HEK293 (cell line): ENCODE measurements around the gene ART5.

ENCODE experiments used
- CTCF ChIA-PET: fragments of 350-600 bp; formaldehyde crosslinking; extraction: SDS; loops from one replicate; lab custom pipeline; 2021; ENCODE audit warnings: antibody characterized with exemption; lab: Yijun Ruan, JAX
- POLR2A ChIA-PET: fragments of 300-600 bp; formaldehyde crosslinking; extraction: SDS; loops from one replicate; lab custom pipeline; 2020; ENCODE audit warnings: antibody characterized with exemption, inconsistent platforms; lab: Yijun Ruan, JAX
- H3K27ac ChIP-seq: fragments of 200-500 bp; sonication (Bioruptor generic); 2 replicates; pipeline ENCODE4 v1.5.1; 2014; ENCODE audit warnings: low read depth, low read length, control low read depth, inconsistent platforms; ENCODE audit errors: extremely low read depth
- H3K36me3 ChIP-seq, 2 experiments: fragments of 200-500 bp in 1 of 2; sonication (Bioruptor generic) in 1 of 2; 1 replicate in 1 of 2; 2 replicates in 1 of 2; pipeline ENCODE4 v1.5.1; 2014 to 2017; ENCODE audit warnings: inconsistent platforms in 2 of 2, low read length in 2 of 2; ENCODE audit not compliant: control insufficient read depth in 2 of 2, insufficient read depth in 1 of 2
- H3K4me1 ChIP-seq: fragments of 200-500 bp; sonication (Bioruptor generic); 2 replicates; pipeline ENCODE4 v1.5.1; 2014; ENCODE audit warnings: mild to moderate bottlenecking, low read length, inconsistent platforms; ENCODE audit not compliant: control insufficient read depth, insufficient read depth
- H3K4me3 ChIP-seq: 2 replicates; pipeline ENCODE4 v1.5.1; 2011; ENCODE audit warnings: low read depth, mild to moderate bottlenecking, control low read depth, low read length, moderate library complexity
- H3K9me3 ChIP-seq: fragments of 200-500 bp; sonication (Bioruptor generic); 2 replicates; pipeline ENCODE4 v1.5.1; 2014; ENCODE audit warnings: low read depth, low read length, inconsistent platforms; ENCODE audit not compliant: control insufficient read depth, insufficient read depth
- BCL11B ChIP-seq: fragments of 450-650 bp; formaldehyde crosslinking; IDR thresholded peaks from 2 replicates; pipeline ENCODE4 v1.5.1; 2016; ENCODE audit warnings: low read depth, missing biosample characterization, missing genetic modification characterization
- FEZF1 ChIP-seq: fragments of 450-650 bp; formaldehyde crosslinking; IDR thresholded peaks from 2 replicates; pipeline ENCODE4 v1.5.1; 2016; ENCODE audit warnings: missing biosample characterization, missing genetic modification characterization
- GLIS1 ChIP-seq: fragments of 450-650 bp; formaldehyde crosslinking; IDR thresholded peaks from 2 replicates; pipeline ENCODE4 v1.5.1; 2016; ENCODE audit warnings: missing biosample characterization, missing genetic modification characterization
- KLF1 ChIP-seq: fragments of 450-650 bp; formaldehyde crosslinking; IDR thresholded peaks from 2 replicates; pipeline ENCODE4 v1.5.1; 2016; ENCODE audit warnings: missing biosample characterization, missing genetic modification characterization
- SCRT2 ChIP-seq: fragments of 450-650 bp; formaldehyde crosslinking; IDR thresholded peaks from 2 replicates; pipeline ENCODE4 v1.5.1; 2016; ENCODE audit warnings: missing biosample characterization, missing genetic modification characterization
- TCF7L2 ChIP-seq: IDR thresholded peaks from 2 replicates; pipeline ENCODE4 v1.6.1; 2011; ENCODE audit warnings: low read depth, mild to moderate bottlenecking, inconsistent platforms, low read length, moderate library complexity, borderline replicate concordance
- TRIM28 ChIP-seq: IDR thresholded peaks from 2 replicates; pipeline ENCODE4 v1.6.1; 2011; ENCODE audit warnings: low read length, control low read depth, borderline replicate concordance
- ZBTB11 ChIP-seq: fragments of 450-650 bp; formaldehyde crosslinking; conservative IDR thresholded peaks from 2 replicates; pipeline ENCODE4 v1.5.1; 2016; ENCODE audit warnings: low read depth, missing biosample characterization, missing genetic modification characterization
- ZBTB26 ChIP-seq: fragments of 450-650 bp; formaldehyde crosslinking; optimal IDR thresholded peaks from 2 replicates; pipeline ENCODE3; 2016; ENCODE audit warnings: missing biosample characterization, mild to moderate bottlenecking, missing genetic modification characterization
- ZFP3 ChIP-seq: fragments of 450-650 bp; formaldehyde crosslinking; IDR thresholded peaks from 2 replicates; pipeline ENCODE4 v1.5.1; 2016; ENCODE audit warnings: low read depth, missing biosample characterization, missing genetic modification characterization
- ZFP41 ChIP-seq: fragments of 450-650 bp; formaldehyde crosslinking; IDR thresholded peaks from 2 replicates; pipeline ENCODE4 v1.5.1; 2016; ENCODE audit warnings: missing biosample characterization, missing genetic modification characterization, borderline replicate concordance
- ZNF155 ChIP-seq: fragments of 450-650 bp; formaldehyde crosslinking; IDR thresholded peaks from 2 replicates; pipeline ENCODE4 v1.5.1; 2016; ENCODE audit warnings: missing biosample characterization, missing genetic modification characterization
- ZNF175 ChIP-seq: fragments of 450-650 bp; formaldehyde crosslinking; IDR thresholded peaks from 2 replicates; pipeline ENCODE4 v1.5.1; 2016; ENCODE audit warnings: missing biosample characterization, missing genetic modification characterization
- ZNF223 ChIP-seq: fragments of 450-650 bp; formaldehyde crosslinking; IDR thresholded peaks from 2 replicates; pipeline ENCODE4 v1.5.1; 2016; ENCODE audit warnings: missing biosample characterization, missing genetic modification characterization
- ZNF514 ChIP-seq: fragments of 450-650 bp; formaldehyde crosslinking; IDR thresholded peaks from 2 replicates; pipeline ENCODE4 v1.5.1; 2016; ENCODE audit warnings: missing biosample characterization, missing genetic modification characterization
- ZNF621 ChIP-seq: fragments of 450-650 bp; formaldehyde crosslinking; IDR thresholded peaks from 2 replicates; pipeline ENCODE4 v1.5.1; 2017; ENCODE audit warnings: missing biosample characterization, missing genetic modification characterization
- ZNF623 ChIP-seq: fragments of 450-650 bp; formaldehyde crosslinking; IDR thresholded peaks from 2 replicates; pipeline ENCODE4 v1.5.1; 2016; ENCODE audit warnings: missing biosample characterization, missing genetic modification characterization
- ZNF639 ChIP-seq: fragments of 450-650 bp; formaldehyde crosslinking; IDR thresholded peaks from 2 replicates; pipeline ENCODE4 v1.5.1; 2016; ENCODE audit warnings: missing biosample characterization, missing genetic modification characterization
- ZNF677 ChIP-seq: fragments of 450-650 bp; IDR thresholded peaks from 2 replicates; pipeline ENCODE4 v1.5.0; 2018; ENCODE audit warnings: missing biosample characterization, mild to moderate bottlenecking, missing genetic modification characterization, moderate library complexity
- ZNF768 ChIP-seq: fragments of 450-650 bp; formaldehyde crosslinking; IDR thresholded peaks from 2 replicates; pipeline ENCODE4 v1.5.1; 2018; ENCODE audit warnings: missing biosample characterization, mild to moderate bottlenecking, missing genetic modification characterization
- ZSCAN18 ChIP-seq: fragments of 450-650 bp; formaldehyde crosslinking; IDR thresholded peaks from 2 replicates; pipeline ENCODE4 v1.5.1; 2016; ENCODE audit warnings: missing biosample characterization, missing genetic modification characterization
- ZSCAN4 ChIP-seq: fragments of 450-650 bp; formaldehyde crosslinking; IDR thresholded peaks from 2 replicates; pipeline ENCODE4 v1.5.1; 2017; ENCODE audit warnings: missing biosample characterization, missing genetic modification characterization
- TF ChIP-seq, protein P1 (sequence below): fragments of 450-650 bp; formaldehyde crosslinking; IDR thresholded peaks from 2 replicates; pipeline ENCODE4 v1.5.1; 2016; ENCODE audit warnings: missing biosample characterization, missing genetic modification characterization

The ART5 gene

DNA sequence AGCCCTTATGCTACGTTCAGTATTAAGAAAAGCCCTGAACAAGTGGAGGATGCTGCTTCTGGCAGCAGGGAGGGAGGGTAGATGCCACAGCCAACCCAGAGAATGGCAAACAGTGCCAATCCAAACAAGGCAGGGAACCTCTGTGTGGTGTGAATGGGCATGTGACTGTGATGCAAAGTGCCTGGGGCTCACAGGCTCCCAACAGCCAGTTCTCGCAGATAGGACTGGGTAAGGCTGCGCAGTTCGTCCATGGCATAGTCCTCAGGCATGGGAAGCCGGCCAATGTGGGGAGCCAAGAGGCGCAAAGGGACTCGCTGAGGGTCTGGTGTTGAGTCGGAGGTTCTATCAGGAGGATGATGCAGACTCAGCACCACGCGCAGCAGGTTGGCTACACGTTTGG lies 34.2 kb upstream of the ART5 start (continued):
- no peak for TF ChIP-seq ZBTB11 (tag by site-specific recombination)
- no peak for TF ChIP-seq ZNF768 (tag by site-specific recombination)
- TF ChIP-seq ZNF175: no peak
- TF ChIP-seq KLF1 (tag by site-specific recombination): no peak
- TF ChIP-seq ZFP3 (tag by site-specific recombination): no peak
- TF ChIP-seq TRIM28: no peak

DNA sequence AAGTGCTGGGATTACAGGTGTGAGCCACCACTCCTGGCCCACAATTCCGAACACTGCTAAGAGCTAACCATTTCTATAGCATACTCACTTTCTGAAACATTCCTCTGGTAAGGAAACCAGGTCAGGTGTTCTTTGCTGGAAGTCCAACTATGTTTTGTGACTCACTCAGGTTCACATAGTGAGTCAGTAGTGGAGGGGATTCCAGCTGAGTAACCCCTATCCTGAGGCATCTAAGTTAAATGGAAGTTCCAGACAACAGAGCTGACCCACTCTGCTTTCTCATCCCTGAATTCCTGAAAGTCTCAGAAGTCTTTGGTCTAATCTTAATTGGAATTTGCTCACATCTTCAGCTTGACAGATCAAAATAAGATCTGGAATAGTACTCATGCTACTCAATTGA lies 32.4 kb upstream of the ART5 start:
- H3K36me3 ChIP-seq: peaks cover 13 to 99% of the 10 kb centered on the region in 2 experiments
- no peaks in the 10 kb centered on the region for H3K4me1 ChIP-seq
- POLR2A ChIA-PET: no interaction called here
- H3K4me3 ChIP-seq: no peak overlapping the region
- CTCF ChIA-PET: interaction anchor here (0.8 to 1.0 kb wide), 2 partner anchors 24 to 135 kb away, joined by 3 read pairs; partner anchors contain the start of gene PGAP2
- H3K27ac ChIP-seq: no peak overlapping the region
- TF ChIP-seq, protein P1, sequence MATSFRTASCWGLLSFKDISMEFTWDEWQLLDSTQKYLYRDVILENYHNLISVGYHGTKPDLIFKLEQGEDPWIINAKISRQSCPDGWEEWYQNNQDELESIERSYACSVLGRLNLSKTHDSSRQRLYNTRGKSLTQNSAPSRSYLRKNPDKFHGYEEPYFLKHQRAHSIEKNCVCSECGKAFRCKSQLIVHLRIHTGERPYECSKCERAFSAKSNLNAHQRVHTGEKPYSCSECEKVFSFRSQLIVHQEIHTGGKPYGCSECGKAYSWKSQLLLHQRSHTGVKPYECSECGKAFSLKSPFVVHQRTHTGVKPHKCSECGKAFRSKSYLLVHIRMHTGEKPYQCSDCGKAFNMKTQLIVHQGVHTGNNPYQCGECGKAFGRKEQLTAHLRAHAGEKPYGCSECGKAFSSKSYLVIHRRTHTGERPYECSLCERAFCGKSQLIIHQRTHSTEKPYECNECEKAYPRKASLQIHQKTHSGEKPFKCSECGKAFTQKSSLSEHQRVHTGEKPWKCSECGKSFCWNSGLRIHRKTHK (tag by site-specific recombination): no peak
- no peak for TF ChIP-seq ZSCAN4 (tag by site-specific recombination)
- TF ChIP-seq ZNF514 (tag by site-specific recombination): no peak
- TF ChIP-seq ZNF223 (tag by site-specific recombination): no peak
- TF ChIP-seq SCRT2 (tag by site-specific recombination): no peak
- no peak for TF ChIP-seq ZNF621 (tag by site-specific recombination)
- no peak for TF ChIP-seq GLIS1 (tag by site-specific recombination)
- TF ChIP-seq ZNF623 (tag by site-specific recombination): no peak
- TF ChIP-seq BCL11B (tag by site-specific recombination): no peak
- TF ChIP-seq FEZF1 (tag by site-specific recombination): no peak
- TF ChIP-seq ZBTB26 (tag by site-specific recombination): no peak
- TF ChIP-seq ZSCAN18 (tag by site-specific recombination): no peak
- TF ChIP-seq ZNF677 (tag by site-specific recombination): no peak
- TF ChIP-seq ZNF639: no peak
- no peak for TF ChIP-seq ZNF155 (tag by site-specific recombination)
- TF ChIP-seq TCF7L2: no peak
- no peak for TF ChIP-seq ZFP41
- no peaks in the 10 kb centered on the region for H3K9me3 ChIP-seq
